Left cardiac atrium (tissue), 2 donors: ENCODE data around the gene RP9. TPM values are rescaled to one million over a fixed set of nuclear protein-coding genes. Genes with fewer than 3 reads are reported as not detected.

Experiments
- total RNA-seq, 2 donors: library from RNA; stranded (reverse); fragmentation: NEBNext Ultra II Directional; extraction: Animal tissue kit (Norgen Biotek cat#: 25700); gene quantifications; one replicate each; pipeline ENCODE4 v1.2.1, GENCODE V29; 2021
- donor health status: DM: no; HTN: yes; CAD: no; lungs with severe emphysema.
- donor health status: DM: yes; HTN: yes; CAD: no.

Gene RP9
- total RNA-seq, 2 donors from 2014 or later: 15.2 to 16.6 TPM

Other genes starting within 250 kb of the RP9 start
- 10 to 100 TPM; 20.4 to 22.6 TPM for gene KBTBD2, start 217.6 kb downstream of the RP9 start, total RNA-seq
- gene FKBP9, start 152.0 kb downstream of the RP9 start, total RNA-seq: 100 to 1,000 TPM; 116 to 122 TPM
- gene NT5C3A, start 46.6 kb downstream of the RP9 start, total RNA-seq: 10 to 100 TPM; 20.1 to 21.2 TPM
- gene BBS9, start 20.2 kb upstream of the RP9 start, total RNA-seq: 10 to 100 TPM in 1 of 2 donors, 1 to 10 TPM in 1; 9.6 to 14.1 TPM